Fibroblast of the aortic adventitia (primary cell): Measurements from ENCODE around the gene PLEKHG4B. TPM values are rescaled to one million over a fixed set of nuclear protein-coding genes. Genes with fewer than 3 reads are reported as not detected.
"Not testable (repeated sequence)": the region's sequence is repeated elsewhere in the genome, so short reads cannot be mapped to it uniquely, and the experiment has no call there.

Experiments
- DNase-seq: peaks from one replicate; pipeline ENCODE4 v3.0.0-alpha.2; 2010; ENCODE audit warnings: low read depth
- H3K4me3 ChIP-seq: 2 replicates; pipeline ENCODE4 v1.5.1; 2011; ENCODE audit warnings: low read depth, mild to moderate bottlenecking, control low read depth, low read length, moderate library complexity
- CTCF ChIP-seq: IDR thresholded peaks from 2 replicates; pipeline ENCODE4 v1.5.1; 2011; ENCODE audit warnings: mild to moderate bottlenecking, low read length, control low read depth, inconsistent platforms; ENCODE audit not compliant: insufficient read depth
- total RNA-seq: library from RNA; depleted of rRNA; stranded (reverse); fragments of >200 nt; gene quantifications from 2 replicates; pipeline ENCODE4 v1.2.3, GENCODE V29; 2012; ENCODE audit warnings: low replicate concordance

The PLEKHG4B gene
- total RNA-seq, 1 donor = not detected

- no peak for DNase-seq
- no peak overlapping the region for H3K4me3 ChIP-seq
- TF ChIP-seq CTCF = no peak
These were observed 113.2 kb downstream of the PLEKHG4B start for GRCh38 chr5:204966-205670.

- peak; percentile 83 for DNase-seq
- no peak for TF ChIP-seq CTCF
These were observed 114.4 kb downstream of the PLEKHG4B start for GRCh38 chr5:206406-206805.

GRCh38 chr5:206927-207536 is 115.1 kb downstream of the PLEKHG4B start:
- TF ChIP-seq CTCF = no peak
- no peak overlapping the region for H3K4me3 ChIP-seq
- no peak for DNase-seq

More at GRCh38 chr5:206406-206805, 114.4 kb downstream of the PLEKHG4B start:
- no peak overlapping the region for H3K4me3 ChIP-seq

- H3K4me3 ChIP-seq = no peak overlapping the region
- TF ChIP-seq CTCF = no peak
- DNase-seq = no peak
These were observed 115.6 kb downstream of the PLEKHG4B start for GRCh38 chr5:207599-207998.

GRCh38 chr5:208449-209114 is 116.6 kb downstream of the PLEKHG4B start:
- TF ChIP-seq CTCF = no peak
- no peak for DNase-seq
- no peak overlapping the region for H3K4me3 ChIP-seq

GRCh38 chr5:213803-214395 is 121.9 kb downstream of the PLEKHG4B start:
- H3K4me3 ChIP-seq = no peak overlapping the region
- DNase-seq = no peak
- TF ChIP-seq CTCF = no peak

GRCh38 chr5:215256-215655 is 123.3 kb downstream of the PLEKHG4B start:
- peak; percentile 22 for DNase-seq
- not testable (repeated sequence) for H3K4me3 ChIP-seq

GRCh38 chr5:216076-216475 is 124.1 kb downstream of the PLEKHG4B start:
- not testable (repeated sequence) for H3K4me3 ChIP-seq, DNase-seq
